ENCODE results near the gene PTGER1.

PTGER1 gene

DNA sequence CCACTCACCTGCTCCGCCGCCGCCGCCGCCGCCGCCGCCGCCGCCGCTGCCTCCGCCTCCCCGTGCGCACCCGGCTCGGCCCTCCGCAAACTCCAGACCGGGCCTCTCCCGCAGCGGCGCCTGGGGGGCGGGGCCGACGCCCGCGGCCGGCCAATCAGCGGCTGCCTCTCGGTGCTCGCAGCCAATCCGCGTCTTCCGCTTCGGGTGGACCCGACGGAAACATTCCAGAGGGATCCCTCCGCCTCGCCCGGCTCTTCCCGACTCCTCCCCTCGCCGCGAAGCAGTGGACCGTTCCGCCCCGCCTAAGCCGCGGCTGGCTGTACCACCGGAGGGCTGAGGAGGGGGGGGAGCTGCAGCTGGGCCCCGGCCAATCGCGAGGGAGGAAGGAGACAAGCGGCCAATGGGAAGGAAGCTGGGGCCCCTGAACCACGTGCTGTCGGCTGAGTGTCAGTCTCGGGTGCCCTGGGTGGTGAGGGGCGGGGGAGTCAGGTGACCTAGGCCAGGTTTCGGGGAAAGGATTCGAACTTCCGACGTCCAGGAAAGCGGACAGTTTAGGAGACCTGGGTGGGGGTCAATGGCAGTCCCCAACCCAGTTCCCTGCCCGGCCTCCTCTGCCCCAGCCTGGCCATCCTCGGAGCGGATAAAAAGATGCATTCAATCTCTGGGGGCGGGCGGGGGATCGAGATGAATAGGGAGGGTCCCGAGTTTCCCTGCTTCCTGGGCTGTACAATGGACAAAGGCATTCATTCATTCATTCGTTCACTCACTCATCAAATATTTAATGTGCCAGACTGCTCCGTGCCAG lies 21.1 kb upstream of the PTGER1 start, which contains the start of gene GIPC1:
TSS of gene GIPC1 (minus strand) at position 99 of the 805 bp plus-strand sequence. CDS start 13,151 bp downstream, outside the sequence.
- peaks cover 31% of the 10 kb centered on the region for H3K4me1 ChIP-seq (ENCODE audit: control insufficient read depth, insufficient read depth, low read length)
- no peaks in the 10 kb centered on the region for H3K9me3 ChIP-seq (ENCODE audit: control insufficient read depth, low read length)
- peak within 1 kb of the TSS; percentile 76 for H3K9ac ChIP-seq (ENCODE audit: low read length)
- peak within 1 kb of the TSS; percentile 78 for H3K4me3 ChIP-seq (ENCODE audit: low read length)
- no peaks in the 10 kb centered on the region for H3K36me3 ChIP-seq (ENCODE audit: control insufficient read depth, insufficient read depth, low read length)
- H3K27me3 ChIP-seq (ENCODE audit: control insufficient read depth, insufficient read depth, low read length) = no peaks in the 10 kb centered on the region

DNA sequence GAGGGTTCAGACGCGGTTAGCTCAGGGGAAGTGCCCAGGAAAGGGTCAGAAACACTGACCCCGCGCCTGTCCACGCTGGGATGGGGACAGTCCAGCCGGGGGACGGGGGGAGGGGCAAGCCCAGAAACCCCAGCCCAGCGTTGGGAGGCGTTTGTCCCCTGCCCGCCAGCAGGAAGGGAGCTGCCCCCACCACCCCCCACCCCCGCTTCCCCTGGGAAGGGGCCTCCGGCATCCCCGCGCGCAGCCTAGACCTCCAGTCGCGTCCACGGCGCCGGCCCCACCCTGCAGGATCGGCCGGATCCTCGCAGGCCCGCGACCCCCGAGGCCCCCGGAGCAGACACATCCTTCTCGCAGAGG lies 20.5 kb upstream of the PTGER1 start:
- peak overlapping the region; percentile 76 for H3K9ac ChIP-seq (ENCODE audit: low read length)
- no peaks in the 10 kb centered on the region for H3K9me3 ChIP-seq (ENCODE audit: control insufficient read depth, low read length)
- no peaks in the 10 kb centered on the region for H3K36me3 ChIP-seq (ENCODE audit: control insufficient read depth, insufficient read depth, low read length)
- no peaks in the 10 kb centered on the region for H3K27me3 ChIP-seq (ENCODE audit: control insufficient read depth, insufficient read depth, low read length)
- H3K4me3 ChIP-seq (ENCODE audit: low read length) = peak overlapping the region; percentile 78
- H3K4me1 ChIP-seq (ENCODE audit: control insufficient read depth, insufficient read depth, low read length) = peaks cover 31% of the 10 kb centered on the region

DNA sequence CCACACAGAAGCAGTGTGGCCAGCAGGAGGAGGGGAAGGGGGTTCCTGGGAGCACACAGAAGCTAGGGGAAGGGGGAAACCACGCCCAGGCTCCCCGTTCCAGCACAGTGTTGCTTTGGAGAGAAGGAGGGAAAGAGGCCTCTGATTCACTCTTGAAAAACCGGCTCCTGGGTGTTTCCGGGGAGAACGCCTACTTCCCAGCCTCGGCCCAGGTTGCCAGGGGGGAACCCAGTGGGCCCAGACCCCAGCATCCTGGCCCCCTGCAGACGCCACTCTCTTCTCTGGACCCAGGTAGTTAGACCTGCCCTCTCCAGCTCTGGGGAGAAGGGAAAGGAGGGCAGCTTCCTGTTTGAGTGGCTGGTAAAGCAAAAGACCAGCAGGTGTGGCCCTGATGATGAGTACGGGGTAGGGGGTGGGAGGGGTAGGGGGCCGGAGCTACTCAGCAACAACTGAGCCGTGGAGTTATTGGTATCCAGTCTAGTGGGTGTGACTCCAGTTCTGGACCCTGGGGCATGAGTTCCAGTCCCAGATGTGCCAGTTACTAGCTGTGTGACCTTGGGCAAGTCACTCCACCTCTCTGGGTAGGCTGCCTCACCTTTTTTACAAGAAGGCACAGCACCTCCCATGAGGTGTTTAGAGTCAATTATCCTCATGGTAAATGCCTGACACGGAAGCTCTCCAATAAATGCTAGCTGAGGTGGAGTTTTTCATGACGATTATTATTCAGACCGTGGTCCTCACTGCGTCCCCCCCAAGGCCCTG lies 19.9 kb upstream of the PTGER1 start:
- H3K9me3 ChIP-seq (ENCODE audit: control insufficient read depth, low read length) = no peaks in the 10 kb centered on the region
- peaks cover 31% of the 10 kb centered on the region for H3K4me1 ChIP-seq (ENCODE audit: control insufficient read depth, insufficient read depth, low read length)
- H3K9ac ChIP-seq (ENCODE audit: low read length) = peak overlapping the region; percentile 76
- H3K27me3 ChIP-seq (ENCODE audit: control insufficient read depth, insufficient read depth, low read length) = no peaks in the 10 kb centered on the region
- no peaks in the 10 kb centered on the region for H3K36me3 ChIP-seq (ENCODE audit: control insufficient read depth, insufficient read depth, low read length)
- H3K4me3 ChIP-seq (ENCODE audit: low read length) = peak overlapping the region; percentile 78

DNA sequence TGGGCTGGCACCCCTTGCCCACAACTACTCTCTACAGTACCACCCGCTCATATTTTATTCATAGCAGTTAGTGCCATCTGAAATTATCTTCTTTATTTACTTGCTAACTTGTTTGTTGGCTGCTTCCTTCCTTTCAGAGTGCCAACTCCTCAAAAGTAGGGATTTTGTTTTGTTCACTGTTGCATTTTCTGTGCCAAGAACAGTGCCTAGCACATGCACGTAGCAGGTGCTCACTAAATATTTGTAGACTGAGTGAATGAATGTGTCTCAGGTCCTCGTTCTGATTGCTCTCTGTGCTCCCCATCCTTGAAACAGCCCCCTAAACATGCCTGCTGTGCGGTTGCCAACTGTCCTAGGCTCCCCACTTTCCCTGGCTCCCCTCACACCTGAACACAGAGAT lies 19.3 kb upstream of the PTGER1 start:
- no peaks in the 10 kb centered on the region for H3K27me3 ChIP-seq (ENCODE audit: control insufficient read depth, insufficient read depth, low read length)
- peak overlapping the region; percentile 20 for H3K4me3 ChIP-seq (ENCODE audit: low read length)
- no peaks in the 10 kb centered on the region for H3K36me3 ChIP-seq (ENCODE audit: control insufficient read depth, insufficient read depth, low read length)
- peak overlapping the region; percentile 76 for H3K9ac ChIP-seq (ENCODE audit: low read length)
- no peaks in the 10 kb centered on the region for H3K9me3 ChIP-seq (ENCODE audit: control insufficient read depth, low read length)
- peaks cover 31% of the 10 kb centered on the region for H3K4me1 ChIP-seq (ENCODE audit: control insufficient read depth, insufficient read depth, low read length)

DNA sequence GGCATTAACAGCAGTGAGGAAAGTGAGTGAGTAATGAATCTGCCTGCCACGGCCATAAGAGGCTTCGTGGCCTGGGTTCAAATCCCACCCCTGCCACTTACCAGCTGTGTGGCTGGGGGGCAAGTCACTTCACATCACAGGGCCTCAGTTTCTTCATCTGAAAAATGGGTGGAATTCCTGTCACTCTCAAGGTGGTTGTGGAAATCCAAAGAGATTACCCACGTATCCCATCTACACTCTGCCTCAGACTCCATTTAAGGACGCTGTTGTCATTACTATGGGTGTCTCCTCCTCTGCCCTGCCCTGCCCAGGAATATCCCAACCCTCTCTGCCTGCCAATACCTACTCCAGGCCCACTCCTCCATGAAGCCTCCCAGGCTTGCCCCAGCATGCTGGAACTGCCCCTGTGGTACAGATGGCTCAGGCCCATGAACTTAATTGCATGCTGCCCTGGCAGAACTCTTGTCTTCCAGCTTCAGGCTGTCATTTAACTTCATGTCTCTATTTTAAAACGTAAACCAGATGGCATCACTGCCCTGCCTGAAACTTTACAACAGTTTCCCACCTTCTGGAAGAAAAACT lies 17.7 kb upstream of the PTGER1 start:
- Histone ChIP-seq H3K4me1 (ENCODE audit: control insufficient read depth, insufficient read depth, low read length) (peaks cover 27% of the 10 kb centered on the region), H3K9ac (ENCODE audit: low read length) (no peak overlapping the region), H3K9me3 (ENCODE audit: control insufficient read depth, low read length) (no peaks in the 10 kb centered on the region), H3K27me3 (ENCODE audit: control insufficient read depth, insufficient read depth, low read length) (no peaks in the 10 kb centered on the region), H3K36me3 (ENCODE audit: control insufficient read depth, insufficient read depth, low read length) (no peaks in the 10 kb centered on the region), H3K4me3 (ENCODE audit: low read length) (no peak overlapping the region)

DNA sequence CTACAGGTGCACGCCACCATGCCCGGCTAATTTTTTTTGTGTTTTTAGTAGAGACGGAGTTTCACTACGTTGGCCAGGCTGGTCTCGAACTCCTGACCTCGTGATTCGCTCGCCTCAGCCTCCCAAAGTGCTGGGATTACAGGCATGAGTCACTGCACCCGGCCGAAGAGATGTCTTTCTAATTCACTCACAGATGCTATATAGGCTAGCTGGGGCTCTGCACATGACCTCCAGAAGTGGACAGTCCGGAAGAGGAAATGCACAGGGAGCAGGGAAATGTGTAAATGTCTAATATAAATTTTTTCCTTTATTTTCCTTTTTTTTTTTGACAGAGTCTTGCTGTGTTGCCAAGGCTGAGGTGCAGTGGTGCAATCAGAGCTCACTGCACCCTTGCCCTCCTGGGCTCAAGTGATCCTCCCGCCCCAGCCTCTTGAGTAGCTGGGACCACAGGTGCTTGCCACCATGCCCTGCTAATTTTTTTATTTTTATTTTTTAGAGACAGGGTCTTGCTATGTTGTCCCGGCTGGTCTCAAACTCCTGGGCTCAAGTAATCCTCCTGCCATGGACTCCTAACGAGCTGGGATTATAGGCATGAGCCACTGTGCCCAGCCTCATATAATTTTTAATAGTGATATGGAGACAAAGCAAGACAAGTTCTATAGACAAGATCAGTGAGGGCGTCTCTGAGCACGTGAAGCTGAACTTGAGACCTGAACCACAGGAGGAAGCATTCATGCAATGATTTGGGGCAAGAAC lies 12.4 kb upstream of the PTGER1 start:
- Histone ChIP-seq H3K4me1 (ENCODE audit: control insufficient read depth, insufficient read depth, low read length) (peaks cover under 1% of the 10 kb centered on the region), H3K9ac (ENCODE audit: low read length) (no peak overlapping the region), H3K9me3 (ENCODE audit: control insufficient read depth, low read length) (no peaks in the 10 kb centered on the region), H3K4me3 (ENCODE audit: low read length) (no peak overlapping the region), H3K27me3 (ENCODE audit: control insufficient read depth, insufficient read depth, low read length) (no peaks in the 10 kb centered on the region), H3K36me3 (ENCODE audit: control insufficient read depth, insufficient read depth, low read length) (no peaks in the 10 kb centered on the region)

DNA sequence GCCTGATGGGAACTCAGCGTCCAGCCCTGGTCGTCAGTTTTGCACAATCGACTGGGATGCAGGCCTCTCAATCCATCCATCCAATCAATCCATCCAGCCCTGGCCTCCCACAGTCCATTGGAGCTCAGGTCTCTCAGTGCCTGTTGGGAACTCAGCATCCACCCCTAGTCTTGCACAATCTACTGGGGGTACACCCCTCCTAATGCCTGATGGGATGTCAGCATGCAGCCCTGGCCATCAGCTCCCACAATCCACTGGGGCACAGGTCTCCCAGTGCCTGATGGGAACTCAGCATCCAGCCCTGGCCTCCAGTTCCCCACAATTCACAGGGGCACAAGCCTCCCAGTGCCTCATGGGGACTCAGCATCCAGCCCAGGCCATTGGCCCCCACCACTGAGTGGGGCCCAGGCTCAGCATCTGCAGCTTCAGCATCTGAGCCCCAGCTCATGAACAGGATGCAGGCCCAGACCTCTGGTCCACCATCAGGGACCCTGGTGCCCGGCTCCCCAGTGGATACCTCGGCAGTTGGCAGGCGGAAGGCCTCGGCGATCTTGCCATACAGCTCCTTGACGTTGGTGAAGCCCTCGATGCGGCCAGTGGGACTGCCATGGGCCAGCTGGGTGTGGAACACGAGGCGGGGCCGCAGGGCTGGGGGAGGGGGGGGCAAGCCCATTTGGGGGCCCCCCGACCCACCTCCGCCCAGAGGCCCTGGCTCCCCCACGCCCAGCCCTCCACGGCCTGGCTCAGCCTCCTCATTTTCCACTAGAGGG lies 7.2 kb upstream of the PTGER1 start:
- peaks cover 12% of the 10 kb centered on the region for H3K36me3 ChIP-seq (ENCODE audit: control insufficient read depth, insufficient read depth, low read length)
- no peaks in the 10 kb centered on the region for H3K27me3 ChIP-seq (ENCODE audit: control insufficient read depth, insufficient read depth, low read length)
- no peaks in the 10 kb centered on the region for H3K4me1 ChIP-seq (ENCODE audit: control insufficient read depth, insufficient read depth, low read length)
- no peak overlapping the region for H3K9ac ChIP-seq (ENCODE audit: low read length)
- H3K9me3 ChIP-seq (ENCODE audit: control insufficient read depth, low read length) = no peaks in the 10 kb centered on the region
- no peak overlapping the region for H3K4me3 ChIP-seq (ENCODE audit: low read length)

DNA sequence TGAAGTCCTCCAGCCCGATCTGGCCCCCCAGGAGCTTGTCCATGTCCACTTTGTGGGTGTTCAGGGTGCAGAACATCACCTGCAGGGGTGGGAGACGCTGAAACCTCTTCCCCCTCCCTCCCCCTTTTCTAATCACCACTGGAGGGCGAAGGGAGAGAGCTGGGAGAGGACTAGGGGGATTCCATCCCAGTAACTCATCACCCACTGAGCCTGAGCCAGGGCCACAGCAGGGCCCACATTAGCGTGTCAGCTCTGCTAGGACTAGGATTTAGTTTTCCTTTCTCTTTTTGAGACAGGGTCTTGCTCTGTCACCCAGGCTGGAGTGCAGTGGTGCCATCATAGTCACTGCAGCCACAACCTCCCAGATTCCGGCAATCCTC lies 5.5 kb upstream of the PTGER1 start:
- peaks cover 12% of the 10 kb centered on the region for H3K36me3 ChIP-seq (ENCODE audit: control insufficient read depth, insufficient read depth, low read length)

DNA sequence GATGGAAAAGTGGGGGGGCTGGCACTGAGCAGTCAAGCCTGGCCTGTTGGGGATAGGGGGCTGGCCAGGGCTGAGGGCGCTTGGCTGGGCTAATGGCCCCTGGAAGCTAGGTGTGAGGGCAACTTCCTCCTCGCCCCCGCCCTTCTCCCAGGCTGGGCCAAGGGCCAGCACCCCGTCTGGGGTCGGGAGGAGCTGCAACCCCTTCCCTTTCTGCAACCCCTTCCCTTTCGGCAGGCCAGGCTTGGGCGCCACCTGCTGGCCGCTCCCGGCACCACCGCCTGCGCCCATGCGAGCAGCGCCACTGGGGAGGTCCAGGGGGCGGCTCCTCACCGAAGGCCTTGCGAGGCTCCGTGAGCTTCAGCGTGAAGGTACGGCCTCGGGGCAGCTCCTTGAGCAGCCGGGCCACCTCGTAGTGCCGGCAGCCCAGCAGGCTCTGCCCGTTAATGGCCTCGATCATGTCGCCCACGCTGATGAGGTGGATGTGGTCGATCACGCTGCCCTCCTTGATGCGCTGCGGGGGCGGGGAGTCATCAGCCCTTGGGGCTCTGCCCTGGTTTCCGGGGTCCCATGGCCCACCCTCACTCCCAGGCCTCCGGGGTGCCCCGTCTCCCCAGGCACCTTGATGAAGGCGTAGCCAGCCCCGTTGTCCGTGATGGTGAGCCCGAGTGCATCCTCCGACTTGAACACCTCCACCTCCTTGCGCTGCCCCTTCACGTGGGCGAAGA lies 5.0 kb upstream of the PTGER1 start:
- Histone ChIP-seq H3K4me3 (ENCODE audit: low read length) (no peak overlapping the region), H3K9me3 (ENCODE audit: control insufficient read depth, low read length) (no peaks in the 10 kb centered on the region), H3K36me3 (ENCODE audit: control insufficient read depth, insufficient read depth, low read length) (peaks cover 12% of the 10 kb centered on the region), H3K9ac (ENCODE audit: low read length) (no peak overlapping the region), H3K4me1 (ENCODE audit: control insufficient read depth, insufficient read depth, low read length) (peaks cover 20% of the 10 kb centered on the region), H3K27me3 (ENCODE audit: control insufficient read depth, insufficient read depth, low read length) (peaks cover 3% of the 10 kb centered on the region)

More for the DNA sequence above, 5.5 kb upstream of the PTGER1 start:
- Histone ChIP-seq H3K9ac (ENCODE audit: low read length) (no peak overlapping the region), H3K4me1 (ENCODE audit: control insufficient read depth, insufficient read depth, low read length) (peaks cover 15% of the 10 kb centered on the region), H3K27me3 (ENCODE audit: control insufficient read depth, insufficient read depth, low read length) (no peaks in the 10 kb centered on the region), H3K9me3 (ENCODE audit: control insufficient read depth, low read length) (no peaks in the 10 kb centered on the region), H3K4me3 (ENCODE audit: low read length) (no peak overlapping the region)

DNA sequence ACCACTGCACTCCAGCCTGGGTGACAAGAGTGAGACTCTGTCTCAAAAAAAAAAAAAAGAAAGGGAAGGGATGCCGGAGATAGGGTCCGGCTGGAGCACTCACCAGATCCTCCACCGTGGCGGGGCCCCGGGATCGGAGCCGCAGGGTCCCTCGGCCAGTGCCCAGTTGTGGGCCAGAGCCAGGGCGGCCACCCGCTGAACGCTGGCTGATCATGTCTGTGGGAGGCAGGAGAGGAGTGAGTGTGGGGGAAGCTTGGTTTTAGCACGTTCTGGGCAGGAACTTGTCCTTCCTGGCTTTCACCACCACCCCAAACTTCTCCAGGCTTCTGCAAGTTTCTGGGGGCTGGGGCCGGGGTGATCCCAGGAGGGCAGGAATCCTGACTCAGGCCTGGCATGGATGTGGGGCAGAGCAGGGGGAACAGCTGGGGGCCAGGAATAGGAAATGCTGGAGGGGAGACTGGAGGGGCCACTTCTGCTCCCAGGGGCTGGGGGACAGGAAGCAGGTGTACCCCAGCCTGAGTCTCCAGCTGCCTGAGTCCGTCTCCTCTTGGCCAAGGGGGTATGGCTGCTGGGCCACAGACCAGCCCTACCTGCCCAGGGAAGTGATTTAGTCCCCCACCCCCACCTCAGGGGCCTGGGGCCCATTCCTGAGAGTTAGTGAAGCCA lies 4.3 kb upstream of the PTGER1 start:
- no peak overlapping the region for H3K9ac ChIP-seq (ENCODE audit: low read length)
- peaks cover 27% of the 10 kb centered on the region for H3K4me1 ChIP-seq (ENCODE audit: control insufficient read depth, insufficient read depth, low read length)
- no peaks in the 10 kb centered on the region for H3K9me3 ChIP-seq (ENCODE audit: control insufficient read depth, low read length)
- H3K36me3 ChIP-seq (ENCODE audit: control insufficient read depth, insufficient read depth, low read length) = peaks cover 12% of the 10 kb centered on the region
- H3K27me3 ChIP-seq (ENCODE audit: control insufficient read depth, insufficient read depth, low read length) = peaks cover 10% of the 10 kb centered on the region
- H3K4me3 ChIP-seq (ENCODE audit: low read length) = no peak overlapping the region
